HG03439 (cell line): Measurements from ENCODE around the gene DOK6.
"Not testable (repeated sequence)": the region's sequence is repeated elsewhere in the genome, so short reads cannot be mapped to it uniquely, and the experiment has no call there.

ENCODE experiments used
- ATAC-seq: cut with Tn5 transposase; IDR thresholded peaks from one replicate; pipeline ENCODE4 v1.9.1; 2021; ENCODE audit warnings: mild to moderate bottlenecking, moderate library complexity; ENCODE audit not compliant: unreplicated experiment

Gene DOK6

DNA sequence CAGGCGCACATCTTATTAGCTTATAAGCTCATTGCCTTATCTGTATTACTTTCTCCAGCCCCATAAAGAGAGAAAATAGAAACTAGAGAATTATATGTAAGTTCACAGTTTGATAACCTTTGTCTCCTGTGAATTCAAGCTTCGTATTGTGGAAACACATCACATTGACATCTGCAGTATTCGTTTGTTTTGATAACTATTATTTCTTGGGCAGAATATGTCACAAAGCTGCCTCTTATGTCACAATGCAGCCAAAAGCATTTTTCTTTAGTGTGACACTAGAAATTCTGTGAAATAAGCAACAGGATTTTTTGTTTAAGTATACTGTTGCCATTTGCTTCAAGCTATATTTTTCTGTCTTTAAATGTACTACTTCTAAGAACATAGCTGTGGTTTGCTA, 221.5 kb downstream of the DOK6 start:
- no peak for ATAC-seq

DNA sequence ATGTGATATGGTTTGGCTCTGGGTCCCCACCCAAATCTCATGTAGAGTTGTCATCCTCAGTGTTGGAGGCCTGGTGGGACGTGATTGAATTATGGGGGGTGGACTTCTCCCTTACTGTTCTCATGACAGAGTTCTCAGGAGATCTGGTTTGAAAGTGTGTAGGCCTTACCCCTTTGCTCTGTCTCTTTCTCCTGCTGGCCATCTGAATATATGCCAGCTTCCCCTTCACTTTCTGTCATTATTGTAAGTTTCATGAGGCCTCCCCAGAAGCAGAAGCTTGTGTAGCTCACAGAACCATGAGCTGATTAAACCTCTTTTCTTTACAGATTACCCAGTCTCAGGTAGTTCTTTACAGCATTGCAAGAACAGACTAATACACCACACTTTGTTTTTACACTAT, 222.3 kb downstream of the DOK6 start:
- ATAC-seq: no peak

DNA sequence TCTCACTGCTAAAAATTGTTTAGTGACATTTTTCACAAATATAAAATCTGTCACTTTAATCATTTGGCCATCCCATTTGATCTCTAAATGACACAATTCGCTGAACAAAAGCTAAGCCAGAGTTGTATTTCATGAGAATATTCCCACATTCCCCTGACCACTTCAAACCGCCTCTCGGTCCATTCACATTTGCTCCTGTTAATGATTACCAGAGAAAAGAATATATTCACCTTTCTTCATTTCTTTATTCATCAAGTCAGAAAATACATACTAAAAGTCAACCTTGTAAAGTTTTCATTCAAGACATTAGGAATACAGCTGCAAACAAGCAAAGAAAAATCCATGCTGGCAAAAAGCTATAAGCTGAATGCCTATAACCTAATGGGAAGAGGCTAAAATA, 225.5 kb downstream of the DOK6 start:
- no peak for ATAC-seq

DNA sequence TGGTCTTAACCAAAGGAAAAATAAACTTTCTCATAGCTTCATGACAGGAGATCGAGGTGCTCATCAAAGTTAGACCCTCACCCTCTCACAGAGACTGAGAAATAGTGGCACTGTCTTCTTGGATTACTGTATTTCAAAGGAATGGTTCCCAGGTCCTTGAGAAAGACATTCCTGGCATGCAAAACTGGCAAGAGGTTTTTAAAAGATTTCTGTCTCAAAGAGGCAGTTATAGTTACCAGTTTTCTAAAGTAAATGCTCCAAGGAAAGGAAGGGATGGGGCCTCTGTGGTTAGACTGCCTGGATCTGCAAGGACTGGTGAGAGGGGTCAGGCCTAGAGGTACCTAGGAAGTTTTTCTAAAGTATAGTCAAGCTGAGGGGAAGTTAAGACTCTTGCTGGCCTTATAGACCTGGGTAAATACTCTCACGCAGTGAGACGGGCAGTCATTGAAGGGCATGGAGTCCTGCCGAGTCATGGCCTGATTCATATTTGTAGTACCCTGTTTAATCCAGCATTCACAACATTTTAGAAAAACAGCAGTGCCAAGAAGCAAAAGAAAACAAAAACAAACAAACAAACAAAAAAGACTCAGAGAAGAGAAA, 226.1 kb downstream of the DOK6 start:
- no peak for ATAC-seq

DNA sequence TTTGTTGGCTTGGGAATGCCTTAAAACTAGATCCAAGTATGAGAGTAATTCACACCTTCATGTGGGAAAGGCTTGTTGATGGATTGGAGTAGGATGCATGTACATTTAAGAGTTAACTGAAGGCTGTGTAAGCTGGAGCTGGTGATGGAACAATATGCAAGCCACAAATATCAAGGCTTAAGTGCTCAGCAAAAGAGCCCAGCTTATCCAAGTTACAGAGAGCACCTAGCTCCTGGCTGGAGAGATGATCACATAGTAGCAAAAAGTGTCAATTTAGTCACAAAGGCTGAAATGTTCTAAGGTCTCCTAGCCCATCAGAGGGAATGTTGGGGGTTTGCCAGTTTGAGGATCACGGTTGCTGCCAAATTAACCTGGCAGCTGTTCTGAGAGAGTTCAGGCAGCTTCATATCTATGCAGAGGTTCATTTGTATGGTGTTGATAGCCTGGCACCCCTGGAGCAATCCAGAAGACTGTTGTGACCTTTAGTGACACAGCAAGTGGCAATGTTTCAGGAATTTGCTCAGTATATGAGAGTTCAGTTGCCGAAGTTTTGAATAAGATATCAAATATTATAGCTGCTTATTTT, 228.2 kb downstream of the DOK6 start:
- no peak for ATAC-seq

DNA sequence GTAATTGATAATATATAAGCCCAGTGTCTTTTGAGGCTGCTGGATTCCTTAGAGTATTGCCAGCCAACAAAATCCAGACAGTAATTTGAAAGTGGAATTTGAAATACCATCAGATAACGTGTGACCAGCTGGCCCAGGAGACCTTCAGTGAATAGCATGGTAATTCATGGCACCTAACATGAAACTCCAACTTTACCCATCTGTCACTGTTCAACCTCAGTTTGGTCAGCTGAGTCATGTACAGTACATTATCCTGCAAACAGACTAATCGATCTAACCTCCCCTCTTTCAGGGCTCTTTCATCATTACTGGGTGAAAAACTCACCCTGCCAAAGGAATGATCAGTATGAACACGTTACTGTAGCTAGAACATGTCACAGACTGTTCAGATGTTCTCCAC, 230.6 kb downstream of the DOK6 start:
- no peak for ATAC-seq

DNA sequence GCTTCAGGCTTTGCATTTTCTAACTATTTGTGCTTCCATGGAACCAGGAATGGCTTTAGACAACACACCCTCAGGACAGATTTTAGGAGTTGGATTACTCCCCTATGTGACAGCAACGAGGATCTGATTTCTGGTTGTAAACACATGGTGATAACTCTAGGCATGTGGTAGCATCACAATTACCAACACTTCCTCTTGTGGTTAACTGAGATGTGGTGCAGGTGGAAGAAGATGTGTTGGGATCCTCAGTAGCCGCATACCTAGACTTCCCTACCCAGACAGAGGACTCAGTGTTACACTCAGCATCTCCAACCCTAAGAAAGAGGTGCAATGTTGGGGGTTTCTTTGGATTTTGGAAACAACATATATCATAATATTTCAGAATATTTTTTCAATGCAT, 234.8 kb downstream of the DOK6 start:
- no peak for ATAC-seq

DNA sequence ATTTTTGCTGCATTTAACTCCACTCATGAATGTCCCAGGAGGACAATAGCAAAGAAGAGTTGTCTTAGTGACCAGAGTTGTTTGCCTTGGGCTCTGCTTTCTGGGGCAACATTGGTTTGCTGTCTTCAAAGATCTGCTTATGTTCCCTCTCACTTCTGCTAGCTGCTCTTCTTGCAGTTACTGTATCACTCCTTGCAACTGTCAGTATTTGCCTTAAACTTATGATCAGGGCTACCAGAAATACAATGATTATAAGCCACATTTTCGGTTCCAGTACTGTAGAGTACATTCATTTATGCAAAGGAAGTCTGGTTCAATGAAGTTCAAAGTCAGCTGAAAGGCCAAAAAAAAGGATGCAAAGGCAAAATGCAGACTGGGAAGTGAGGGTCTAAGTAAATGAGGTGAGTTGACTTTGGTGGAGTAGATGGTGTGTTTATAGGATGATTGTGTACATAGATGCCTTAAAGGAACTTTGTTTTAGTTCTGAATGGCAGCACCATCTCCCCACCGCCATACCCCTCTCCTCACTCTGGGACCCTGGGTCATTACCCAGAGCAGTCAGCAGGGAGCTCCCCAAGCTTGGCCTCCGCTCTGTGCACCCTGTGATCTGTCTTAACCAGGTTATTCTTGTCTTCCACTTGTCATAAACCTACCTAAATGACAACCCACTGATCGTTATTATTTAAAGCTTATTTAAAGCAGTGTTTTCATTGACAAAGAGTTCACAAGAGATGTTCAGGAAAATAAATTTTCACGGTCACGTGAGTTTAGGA, 236.0 kb downstream of the DOK6 start:
- no peak for ATAC-seq

DNA sequence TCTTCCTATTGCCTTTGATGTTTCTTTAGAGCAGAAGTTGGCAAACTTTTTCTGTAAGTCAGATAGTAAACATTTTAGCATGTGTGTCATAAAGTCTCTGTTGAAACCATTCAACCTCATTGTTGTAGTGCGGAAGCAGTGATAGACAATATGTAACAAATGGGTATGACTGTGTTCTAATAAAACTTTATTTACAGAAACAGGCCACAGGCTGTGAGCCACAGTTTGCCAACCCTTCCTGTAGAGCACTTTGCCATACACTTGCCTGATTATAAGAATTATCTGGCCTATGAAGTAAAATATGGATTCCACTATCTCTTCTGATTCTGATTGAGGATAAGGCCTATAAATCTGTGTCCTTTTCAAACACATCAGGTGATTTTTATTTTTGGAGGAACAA, 237.4 kb downstream of the DOK6 start:
- ATAC-seq: no peak

DNA sequence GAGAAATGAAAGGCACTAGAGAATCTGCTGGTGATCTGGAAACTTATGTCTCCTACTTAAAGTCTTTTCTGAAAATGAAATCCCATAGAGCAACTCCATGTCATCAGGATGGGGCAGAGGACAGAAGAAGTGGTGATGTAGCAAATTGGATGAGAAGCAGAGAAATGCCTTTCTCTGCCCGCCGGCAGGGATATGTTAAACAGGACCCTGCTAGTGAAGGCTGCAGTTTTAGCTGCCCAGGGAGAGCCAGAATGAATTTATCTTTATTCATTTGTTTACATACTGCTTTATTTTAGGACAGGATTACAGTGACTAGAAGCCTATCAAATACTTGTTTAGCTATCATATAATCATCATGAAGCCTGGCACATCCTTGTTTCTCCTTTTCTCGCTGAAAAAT, 247.0 kb downstream of the DOK6 start:
- no peak for ATAC-seq

DNA sequence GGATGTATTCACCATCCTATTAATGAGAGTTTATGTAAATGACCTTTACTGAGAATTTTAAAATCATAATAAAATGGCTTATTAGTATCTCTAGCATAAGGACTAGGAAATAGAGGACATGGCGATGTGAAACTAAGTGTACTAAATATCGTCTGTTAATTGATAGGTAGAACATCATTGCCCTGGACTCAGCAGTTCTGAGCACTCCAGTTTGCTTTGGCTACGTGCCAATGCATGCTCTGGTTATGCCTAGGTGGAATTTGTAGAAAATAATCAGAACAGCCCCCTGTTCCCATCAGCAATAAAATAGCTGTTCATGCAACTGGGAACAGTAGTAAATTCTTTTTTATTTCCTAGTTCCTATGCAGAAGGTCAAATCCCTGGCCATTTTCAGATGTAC, 247.8 kb downstream of the DOK6 start:
- ATAC-seq: no peak

DNA sequence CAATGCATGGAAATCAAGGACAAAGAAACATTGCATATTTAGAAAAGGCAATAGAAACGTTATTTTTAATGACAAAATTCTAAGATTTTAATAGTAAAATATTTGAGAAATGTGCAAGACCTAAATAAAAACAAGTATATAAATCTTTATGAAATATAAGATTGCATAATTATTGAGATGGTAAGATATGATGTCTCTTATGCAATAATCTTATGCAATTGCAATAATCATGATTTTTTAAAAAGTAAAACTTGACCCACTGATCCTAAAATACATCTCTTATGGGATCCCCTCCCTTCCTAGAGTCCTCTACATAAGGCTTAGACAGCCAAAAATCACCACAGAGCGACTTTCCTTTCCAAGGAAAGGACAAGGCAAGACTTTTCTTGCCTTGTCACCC, 249.0 kb downstream of the DOK6 start:
- ATAC-seq: no peak

DNA sequence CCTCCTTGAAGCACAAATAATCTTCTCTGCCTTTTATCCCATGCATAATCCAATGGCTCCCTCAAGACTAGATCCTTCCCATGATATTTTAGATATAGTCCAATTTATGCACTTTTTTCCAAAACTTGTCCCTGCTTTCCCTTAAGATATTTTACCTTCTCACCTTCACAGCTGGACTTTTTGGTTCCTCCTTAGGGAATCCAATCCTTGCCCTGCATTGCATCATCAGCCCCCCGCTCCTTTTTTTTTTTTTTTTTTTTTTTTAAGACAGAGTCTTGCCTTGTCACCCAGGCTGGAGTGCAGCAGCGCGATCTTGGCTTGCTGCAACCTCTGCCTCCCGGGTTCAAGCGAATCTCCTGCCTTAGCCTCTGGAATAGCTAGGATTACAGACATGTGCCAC, 250.6 kb downstream of the DOK6 start:
- ATAC-seq: no peak

DNA sequence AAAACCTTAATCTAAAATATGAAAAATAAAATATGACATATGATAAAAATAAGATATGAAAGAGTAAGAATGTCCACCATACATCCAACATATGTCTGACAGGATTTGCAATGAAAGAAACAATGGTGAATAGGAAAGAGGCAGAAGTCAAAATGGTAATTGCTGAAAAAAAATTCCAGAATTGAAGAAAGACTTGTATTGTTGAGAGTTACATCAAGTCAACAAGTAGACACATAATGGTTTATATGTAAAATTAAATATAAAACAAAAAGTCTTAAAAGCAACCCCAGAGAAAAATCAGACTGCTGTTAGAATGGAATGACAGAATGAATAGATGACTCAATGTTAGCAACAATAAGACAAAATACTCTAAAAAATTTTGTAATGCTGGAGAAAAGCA, 255.1 kb downstream of the DOK6 start:
- no peak for ATAC-seq

DNA sequence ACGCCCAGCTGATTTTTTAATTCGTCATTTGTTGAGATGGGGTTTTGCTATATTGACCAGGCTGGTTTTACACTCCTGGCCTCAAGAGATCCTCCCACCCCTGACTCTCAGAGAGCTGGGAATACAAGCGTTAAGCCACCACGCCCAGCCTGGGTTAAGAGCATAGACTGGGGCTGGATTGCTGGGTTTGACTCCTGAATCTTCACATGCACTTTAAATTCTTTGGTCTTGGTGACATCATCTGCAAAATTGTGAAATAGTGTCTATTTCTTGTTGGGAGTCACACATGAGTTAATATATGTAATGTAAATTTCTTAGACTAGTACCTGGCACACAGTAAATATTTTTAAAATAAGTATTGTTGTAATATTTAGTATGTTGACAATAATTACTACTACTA, 257.4 kb downstream of the DOK6 start:
- ATAC-seq: no peak

DNA sequence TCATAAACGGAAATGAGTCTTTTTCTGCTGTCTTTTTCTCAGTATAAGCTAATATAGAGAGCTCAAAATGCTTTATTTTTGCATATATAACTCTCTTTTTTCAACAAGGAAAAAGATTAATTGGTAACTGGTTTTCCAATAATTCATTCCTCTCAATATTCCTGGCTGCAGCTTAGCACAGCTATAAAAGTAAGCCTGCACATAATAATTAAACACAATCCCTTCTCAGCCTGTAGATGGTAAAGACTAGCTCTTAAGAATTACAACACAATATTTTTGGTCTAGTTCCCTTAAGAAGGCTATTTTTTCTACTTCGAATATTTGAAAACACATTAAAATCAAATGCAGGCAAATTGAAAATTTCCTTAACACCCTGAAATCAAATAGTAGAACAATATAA, 258.0 kb downstream of the DOK6 start:
- ATAC-seq: no peak

DNA sequence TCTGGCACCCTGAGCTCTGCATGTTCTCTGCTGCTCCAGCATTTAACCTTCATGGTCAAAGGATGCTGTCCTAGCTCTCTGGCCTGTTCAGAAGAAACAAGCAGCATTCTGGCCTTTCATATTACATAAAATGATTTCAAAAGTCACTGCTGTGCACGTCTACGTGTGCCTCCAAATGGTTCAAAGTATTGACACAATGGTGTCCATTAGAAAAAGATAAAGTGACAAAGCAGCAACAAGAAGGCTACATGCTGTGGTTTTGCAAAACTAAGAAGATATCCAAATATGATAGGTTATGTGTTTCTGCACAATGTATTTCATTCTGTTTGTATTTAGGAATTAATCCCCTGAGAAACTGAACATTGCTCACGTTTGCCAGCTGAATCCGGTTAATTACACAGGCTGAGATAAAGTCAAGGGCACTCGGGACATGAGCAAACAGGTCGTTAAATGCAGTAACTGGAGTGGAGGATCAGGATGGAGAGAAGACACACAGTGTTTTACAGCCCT, 258.5 kb downstream of the DOK6 start:
- ATAC-seq: no peak

DNA sequence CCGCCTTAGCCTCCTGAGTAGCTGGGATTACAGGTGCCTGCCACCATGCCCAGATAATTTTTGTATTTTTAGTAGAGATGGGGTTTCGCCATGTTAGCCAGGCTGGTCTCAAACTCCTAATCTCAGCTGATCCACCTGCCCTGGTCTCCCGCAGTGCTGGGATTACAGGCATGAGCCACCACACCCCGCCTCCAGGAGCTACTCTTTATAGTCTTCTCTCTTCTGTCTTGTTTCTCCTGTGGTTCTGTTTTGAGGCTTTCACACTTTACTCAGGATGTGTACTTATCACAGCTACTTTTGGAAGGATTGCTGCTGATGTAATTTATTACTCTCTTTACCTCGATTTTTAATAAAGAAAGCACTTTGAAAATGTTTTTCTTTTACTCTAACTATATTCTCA, 261.4 kb downstream of the DOK6 start:
- ATAC-seq: not testable (repeated sequence)

DNA sequence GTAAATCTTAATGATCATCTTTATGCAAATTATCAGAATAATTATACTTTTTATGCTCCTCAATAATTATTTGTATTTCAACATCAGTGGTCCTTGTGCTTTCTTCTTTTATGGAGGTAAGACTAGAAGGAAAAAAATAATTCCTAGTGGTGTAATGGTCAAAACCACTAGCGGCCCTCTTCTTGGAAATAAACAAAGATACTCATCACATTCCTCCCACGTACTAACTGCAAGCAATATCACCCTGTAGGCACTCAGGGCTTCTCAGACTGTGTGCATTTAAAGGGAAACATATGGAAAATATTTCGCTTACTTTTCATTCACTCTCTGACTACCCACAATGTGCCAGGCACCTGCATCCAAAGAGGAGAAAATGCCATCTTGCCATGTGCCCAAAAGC, 263.7 kb downstream of the DOK6 start:
- no peak for ATAC-seq

DNA sequence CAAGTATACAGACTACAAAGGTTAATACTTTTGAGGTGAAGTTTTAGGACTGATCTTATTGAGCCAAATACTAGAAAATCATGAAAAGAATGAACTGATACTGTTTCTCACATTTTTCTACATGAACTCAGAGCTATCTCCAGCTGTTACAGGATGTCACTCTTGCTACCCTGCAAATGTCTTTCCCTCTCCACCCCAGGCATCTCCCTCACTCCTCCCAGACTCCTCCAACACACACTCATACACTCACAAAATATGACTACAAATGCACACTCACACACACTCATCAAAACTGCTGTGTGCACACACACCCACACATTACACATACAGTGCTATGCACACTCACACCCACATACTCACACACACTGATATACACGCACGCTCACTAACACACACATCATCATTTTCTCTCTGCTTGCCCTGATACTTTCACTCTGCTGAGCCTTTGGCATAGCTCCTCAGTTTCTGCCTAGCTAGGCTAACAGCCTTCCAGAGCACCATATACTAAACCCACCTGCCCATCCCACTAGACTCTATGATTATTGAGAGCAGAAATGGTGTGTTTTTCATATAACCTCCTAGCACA, 273.7 kb downstream of the DOK6 start:
- no peak for ATAC-seq

DNA sequence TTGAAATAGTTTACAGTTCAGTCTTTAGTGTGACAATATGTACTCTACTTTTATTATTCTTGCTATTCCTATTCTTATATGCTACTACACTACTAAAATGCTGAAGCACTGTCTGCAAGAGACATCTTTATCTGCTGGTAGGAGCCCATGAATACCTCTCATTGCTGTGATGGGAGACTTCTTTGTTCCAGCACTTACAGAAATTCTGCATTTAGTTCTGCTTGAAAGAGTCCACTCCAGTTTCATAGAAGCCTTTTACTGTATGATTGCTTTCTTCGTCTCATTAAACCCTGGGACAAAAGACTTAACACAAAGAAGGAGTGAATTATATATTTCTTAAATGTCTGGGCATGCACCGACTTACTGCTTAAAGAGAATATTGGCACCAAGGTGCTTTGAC, 274.3 kb downstream of the DOK6 start:
- no peak for ATAC-seq

DNA sequence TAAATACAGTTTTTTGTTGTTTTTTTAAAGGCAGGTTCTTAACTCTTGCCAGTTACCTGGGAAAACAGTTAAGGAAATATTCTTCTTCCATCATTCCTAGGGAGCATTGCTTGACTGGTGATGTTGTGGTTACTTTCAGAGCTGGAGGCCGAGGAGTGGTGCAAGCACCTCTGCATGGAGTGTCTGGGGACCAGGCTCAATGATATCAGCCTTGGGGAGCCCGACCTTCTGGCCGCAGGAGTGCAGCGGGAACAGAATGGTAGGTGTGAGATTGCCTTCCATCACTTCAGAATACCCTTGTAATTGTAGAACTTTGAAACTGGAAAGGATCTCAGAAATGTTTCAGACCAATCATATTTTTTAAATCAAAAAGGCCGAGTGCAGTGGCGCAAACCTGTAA, 276.9 kb downstream of the DOK6 start:
- no peak for ATAC-seq
